HL-60 (cell line): Measurements from ENCODE around the gene KRTAP4-6.
"Not testable (repeated sequence)": the region's sequence is repeated elsewhere in the genome, so short reads cannot be mapped to it uniquely, and the experiment has no call there.

Source experiments
- DNase-seq, 2 experiments: peaks; one replicate each; pipeline ENCODE4 v3.0.0-alpha.2; 2010 to 2020; ENCODE audit warnings: low read depth in 1 of 2, low spot score in 1 of 2
- H3K27ac ChIP-seq: fragments of 250-450 bp; sonication (Bioruptor Pico); replicated peaks from 2 replicates; pipeline ENCODE4 v1.5.1; 2020; ENCODE audit warnings: mild to moderate bottlenecking, moderate library complexity
- H3K27me3 ChIP-seq: fragments of 250-450 bp; sonication (Bioruptor Pico); 2 replicates; pipeline ENCODE4 v1.5.1; 2021; ENCODE audit warnings: mild to moderate bottlenecking, moderate library complexity; ENCODE audit not compliant: insufficient read depth, poor library complexity, severe bottlenecking
- H3K4me3 ChIP-seq: replicated peaks from 2 replicates; pipeline ENCODE4 v1.5.1; 2011; ENCODE audit warnings: mild to moderate bottlenecking, control low read depth, low read length; ENCODE audit not compliant: insufficient read depth
- GABPA ChIP-seq: IDR thresholded peaks from 2 replicates; pipeline ENCODE4 v1.6.1; 2012; ENCODE audit warnings: low read depth
- POLR2AphosphoS5 ChIP-seq: IDR thresholded peaks from 2 replicates; pipeline ENCODE4 v1.6.1; 2012; ENCODE audit warnings: low read depth
- SPI1 ChIP-seq: IDR thresholded peaks from 2 replicates; pipeline ENCODE4 v1.6.1; 2012; ENCODE audit warnings: low read depth, mild to moderate bottlenecking, borderline replicate concordance
- TF ChIP-seq, protein P1 (sequence below): IDR thresholded peaks from one replicate; pipeline ENCODE4 v1.5.1; 2011; ENCODE audit warnings: low read length, control low read depth, inconsistent platforms; ENCODE audit not compliant: insufficient read depth
- TF ChIP-seq, protein P2 (sequence below): IDR thresholded peaks from 2 replicates; pipeline ENCODE4 v1.6.1; 2012; ENCODE audit warnings: low read depth; ENCODE audit not compliant: insufficient replicate concordance

The KRTAP4-6 gene

GRCh38 chr17:41119696-41120690, 20.4 kb downstream of the KRTAP4-6 start:
- TF ChIP-seq SPI1: peak; percentile 93
- TF ChIP-seq POLR2AphosphoS5: peak; percentile 39; the same call in 1 of the 2 replicates
- DNase-seq: peak in 1 of 2 experiments; percentile 68
- not testable (repeated sequence) for H3K4me3 ChIP-seq, H3K27me3 ChIP-seq
- H3K27ac ChIP-seq: peak overlapping the region; percentile 75

- H3K27ac ChIP-seq: no peak overlapping the region
- no peak for DNase-seq
- TF ChIP-seq POLR2AphosphoS5 (no peak), GABPA (no peak), SPI1 (no peak)
- TF ChIP-seq, protein P1, sequence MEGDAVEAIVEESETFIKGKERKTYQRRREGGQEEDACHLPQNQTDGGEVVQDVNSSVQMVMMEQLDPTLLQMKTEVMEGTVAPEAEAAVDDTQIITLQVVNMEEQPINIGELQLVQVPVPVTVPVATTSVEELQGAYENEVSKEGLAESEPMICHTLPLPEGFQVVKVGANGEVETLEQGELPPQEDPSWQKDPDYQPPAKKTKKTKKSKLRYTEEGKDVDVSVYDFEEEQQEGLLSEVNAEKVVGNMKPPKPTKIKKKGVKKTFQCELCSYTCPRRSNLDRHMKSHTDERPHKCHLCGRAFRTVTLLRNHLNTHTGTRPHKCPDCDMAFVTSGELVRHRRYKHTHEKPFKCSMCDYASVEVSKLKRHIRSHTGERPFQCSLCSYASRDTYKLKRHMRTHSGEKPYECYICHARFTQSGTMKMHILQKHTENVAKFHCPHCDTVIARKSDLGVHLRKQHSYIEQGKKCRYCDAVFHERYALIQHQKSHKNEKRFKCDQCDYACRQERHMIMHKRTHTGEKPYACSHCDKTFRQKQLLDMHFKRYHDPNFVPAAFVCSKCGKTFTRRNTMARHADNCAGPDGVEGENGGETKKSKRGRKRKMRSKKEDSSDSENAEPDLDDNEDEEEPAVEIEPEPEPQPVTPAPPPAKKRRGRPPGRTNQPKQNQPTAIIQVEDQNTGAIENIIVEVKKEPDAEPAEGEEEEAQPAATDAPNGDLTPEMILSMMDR: no peak
- TF ChIP-seq, protein P2, sequence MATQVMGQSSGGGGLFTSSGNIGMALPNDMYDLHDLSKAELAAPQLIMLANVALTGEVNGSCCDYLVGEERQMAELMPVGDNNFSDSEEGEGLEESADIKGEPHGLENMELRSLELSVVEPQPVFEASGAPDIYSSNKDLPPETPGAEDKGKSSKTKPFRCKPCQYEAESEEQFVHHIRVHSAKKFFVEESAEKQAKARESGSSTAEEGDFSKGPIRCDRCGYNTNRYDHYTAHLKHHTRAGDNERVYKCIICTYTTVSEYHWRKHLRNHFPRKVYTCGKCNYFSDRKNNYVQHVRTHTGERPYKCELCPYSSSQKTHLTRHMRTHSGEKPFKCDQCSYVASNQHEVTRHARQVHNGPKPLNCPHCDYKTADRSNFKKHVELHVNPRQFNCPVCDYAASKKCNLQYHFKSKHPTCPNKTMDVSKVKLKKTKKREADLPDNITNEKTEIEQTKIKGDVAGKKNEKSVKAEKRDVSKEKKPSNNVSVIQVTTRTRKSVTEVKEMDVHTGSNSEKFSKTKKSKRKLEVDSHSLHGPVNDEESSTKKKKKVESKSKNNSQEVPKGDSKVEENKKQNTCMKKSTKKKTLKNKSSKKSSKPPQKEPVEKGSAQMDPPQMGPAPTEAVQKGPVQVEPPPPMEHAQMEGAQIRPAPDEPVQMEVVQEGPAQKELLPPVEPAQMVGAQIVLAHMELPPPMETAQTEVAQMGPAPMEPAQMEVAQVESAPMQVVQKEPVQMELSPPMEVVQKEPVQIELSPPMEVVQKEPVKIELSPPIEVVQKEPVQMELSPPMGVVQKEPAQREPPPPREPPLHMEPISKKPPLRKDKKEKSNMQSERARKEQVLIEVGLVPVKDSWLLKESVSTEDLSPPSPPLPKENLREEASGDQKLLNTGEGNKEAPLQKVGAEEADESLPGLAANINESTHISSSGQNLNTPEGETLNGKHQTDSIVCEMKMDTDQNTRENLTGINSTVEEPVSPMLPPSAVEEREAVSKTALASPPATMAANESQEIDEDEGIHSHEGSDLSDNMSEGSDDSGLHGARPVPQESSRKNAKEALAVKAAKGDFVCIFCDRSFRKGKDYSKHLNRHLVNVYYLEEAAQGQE: no peak
- H3K27me3 ChIP-seq: no peaks in the 10 kb centered on the region
- H3K4me3 ChIP-seq: no peak overlapping the region
These were observed 21.6 kb downstream of the KRTAP4-6 start for GRCh38 chr17:41118721-41119120.

DNA sequence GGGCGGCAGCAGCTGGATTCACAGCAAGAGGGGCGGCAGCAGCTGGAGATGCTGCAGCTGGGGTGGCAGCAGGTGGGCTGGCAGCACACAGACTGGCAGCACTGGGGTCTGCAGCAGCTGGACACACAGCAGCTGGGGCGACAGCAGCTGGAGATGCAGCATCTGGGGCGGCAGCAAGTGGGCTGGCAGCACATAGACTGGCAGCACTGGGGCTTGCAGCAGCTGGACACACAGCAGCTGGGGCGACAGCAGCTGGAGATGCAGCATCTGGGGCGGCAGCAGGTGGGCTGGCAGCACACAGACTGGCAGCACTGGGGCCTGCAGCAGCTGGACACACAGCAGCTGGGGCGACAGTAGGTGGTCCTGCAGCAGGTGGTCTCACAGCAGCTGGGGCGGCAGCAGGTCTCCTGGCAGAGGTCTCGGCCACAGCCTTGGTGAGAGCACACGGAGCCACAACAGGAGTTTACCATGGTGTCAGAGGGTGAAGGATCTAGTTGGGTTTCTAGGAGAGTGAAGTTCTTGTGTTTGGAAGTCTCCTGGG, 22.4 kb downstream of the KRTAP4-6 start, which contains the start of gene KRTAP4-11:
Gene KRTAP4-11, minus strand, starts transcription at position 528 of the 541 bp plus-strand sequence. Its CDS starts 58 bp downstream, at position 470.
- not testable (repeated sequence) for H3K27ac ChIP-seq, H3K4me3 ChIP-seq, H3K27me3 ChIP-seq, DNase-seq

- Histone ChIP-seq H3K27me3 (no peaks in the 10 kb centered on the region), H3K4me3 (no peak overlapping the region), H3K27ac (no peak overlapping the region)
- TF ChIP-seq SPI1: peak; percentile 56
- TF ChIP-seq POLR2AphosphoS5: no peak
- peak in 1 of 2 experiments; percentile 18 for DNase-seq
These were observed 24.0 kb downstream of the KRTAP4-6 start for GRCh38 chr17:41116297-41116696.

- DNase-seq: no peak
- H3K4me3 ChIP-seq: no peak overlapping the region
- no peak for TF ChIP-seq POLR2AphosphoS5
- TF ChIP-seq, protein P2: no peak
- no peaks in the 10 kb centered on the region for H3K27me3 ChIP-seq
- no peak overlapping the region for H3K27ac ChIP-seq
These were observed 29.0 kb downstream of the KRTAP4-6 start for GRCh38 chr17:41111151-41111885.

DNA sequence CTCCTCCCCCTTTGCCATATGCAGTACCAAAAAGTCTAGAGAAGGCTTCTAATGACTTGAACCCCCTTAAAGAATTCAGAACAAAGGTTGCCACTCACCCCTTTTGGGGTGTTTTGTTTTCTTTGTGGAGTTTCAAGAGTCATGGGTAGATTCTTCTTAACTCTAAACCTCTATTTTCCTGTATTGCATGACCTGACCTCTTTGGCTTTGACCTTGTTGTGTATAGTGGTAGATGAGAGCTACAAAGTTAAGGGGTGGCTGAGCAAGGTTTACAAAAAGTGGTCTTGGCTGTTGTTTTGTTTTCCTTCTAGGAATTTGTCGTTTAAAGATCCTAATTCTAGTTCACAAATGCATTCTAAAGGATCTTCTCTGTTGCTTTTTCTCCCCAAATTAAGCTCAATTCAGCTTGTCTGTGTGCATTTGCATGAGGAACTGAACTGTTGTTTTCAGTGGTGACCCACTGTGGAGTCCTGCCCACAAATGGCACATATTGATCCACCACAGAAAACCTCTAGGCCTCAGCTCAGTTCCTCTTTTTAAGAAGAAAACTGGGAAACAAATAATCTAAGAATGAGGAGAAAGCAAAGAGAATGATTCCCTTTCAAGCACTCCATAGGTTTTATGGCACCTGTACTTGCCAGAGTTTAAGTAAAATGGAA, 31.5 kb downstream of the KRTAP4-6 start:
- H3K4me3 ChIP-seq, H3K27me3 ChIP-seq, DNase-seq: not testable (repeated sequence)
- peak overlapping the region; percentile 33 for H3K27ac ChIP-seq
